K562 (cell line): ENCODE measurements around the gene PHB1. TPM values are rescaled to one million over a fixed set of nuclear protein-coding genes. Genes with fewer than 3 reads are reported as not detected.
A peak's percentile ranks its signal among the peaks of the same experiment; 100 is the strongest.

Experiments
- ATAC-seq: fragments of 200-7000 bp; cut with Tn5 transposase; 3 replicates; pipeline ENCODE4 v1.9.1; 2020; ENCODE audit warnings: moderate library complexity
- BruUV-seq: library from RNA; stranded (reverse); fragments of 400-500 nt; replicated peaks from 2 replicates; lab custom pipeline; 2021; lab: Mats Ljungman, UMichigan
- CTCF ChIA-PET: fragments of 300-600 bp; formaldehyde crosslinking; extraction: SDS; loops from one replicate; lab custom pipeline; 2021; ENCODE audit warnings: low intra/inter-chr PET ratio; lab: Yijun Ruan, JAX
- POLR2A ChIA-PET: fragments of 300-600, 350-650 bp; sonication (Branson Sonifier 250); formaldehyde crosslinking; extraction: SDS; loops from one replicate; lab custom pipeline; 2021; ENCODE audit warnings: antibody characterized with exemption, inconsistent platforms; lab: Yijun Ruan, JAX
- DNase-seq, 4 experiments: peaks; one replicate each; pipeline versions ENCODE4 v3.0.0 to v3.0.0-alpha.2; 2011 to 2018; ENCODE audit warnings: low spot score in 3 of 4, mixed read lengths in 3 of 4; ENCODE audit errors: extremely low read depth in 1 of 4
- FAIRE-seq: peaks from 2 replicates; lab custom pipeline; 2011; peaks lifted over from hg19 to GRCh38; lab: Jason Lieb, UNC
- H2AFZ ChIP-seq: 2 replicates; pipeline ENCODE4 v1.6.0; 2011; ENCODE audit warnings: low read depth, low read length, control low read depth, inconsistent platforms
- H3K27ac ChIP-seq: fragments of 200-600 bp; 3 replicates; pipeline ENCODE4 v1.8.0; 2011; ENCODE audit warnings: low read depth, mild to moderate bottlenecking, control low read depth, inconsistent platforms, low read length, moderate library complexity, mixed read lengths; ENCODE audit errors: extremely low read depth
- H3K27me3 ChIP-seq, 2 experiments: fragments of 300-600 bp in 1 of 2; 2 replicates in 1 of 2; 3 replicates in 1 of 2; pipeline versions ENCODE4 v1.6.0 to v1.8.0; 2011; ENCODE audit warnings: inconsistent platforms in 2 of 2, low read length in 2 of 2, mild to moderate bottlenecking in 1 of 2, mixed read lengths in 1 of 2, moderate library complexity in 1 of 2; ENCODE audit not compliant: control insufficient read depth in 2 of 2, insufficient read depth in 2 of 2
- H3K36me3 ChIP-seq: fragments of 300-600 bp; 3 replicates; pipeline ENCODE4 v1.8.0; 2011; ENCODE audit warnings: mild to moderate bottlenecking, low read length, inconsistent platforms; ENCODE audit not compliant: control insufficient read depth, insufficient read depth
- H3K4me1 ChIP-seq, 2 experiments: fragments of 200-600 bp in 1 of 2; replicated peaks in 1 of 2; 2 replicates in 1 of 2; 3 replicates in 1 of 2; pipeline versions ENCODE4 v1.5.1 to v1.8.0; 2011; ENCODE audit warnings: inconsistent platforms in 2 of 2, low read length in 2 of 2, mild to moderate bottlenecking in 1 of 2, mixed read lengths in 1 of 2, moderate library complexity in 1 of 2; ENCODE audit not compliant: control insufficient read depth in 2 of 2, insufficient read depth in 2 of 2
- H3K4me2 ChIP-seq: 2 replicates; pipeline ENCODE4 v1.6.1; 2011; ENCODE audit warnings: low read length, control low read depth, inconsistent platforms, mixed read lengths; ENCODE audit not compliant: insufficient read depth
- H3K4me3 ChIP-seq: fragments of 200-600 bp; sonication (generic), shearing (Covaris generic); 2 replicates; pipeline ENCODE4 v1.5.1; 2016; ENCODE audit warnings: control low read depth, inconsistent platforms
- H3K79me2 ChIP-seq: fragments of 200-600 bp; 3 replicates; pipeline ENCODE4 v1.8.0; 2011; ENCODE audit warnings: low read length, inconsistent platforms; ENCODE audit not compliant: control insufficient read depth, insufficient read depth
- H3K9ac ChIP-seq, 2 experiments: 2 replicates each; pipeline versions ENCODE4 v1.6.0 to v1.6.1; 2011; ENCODE audit warnings: low read depth in 2 of 2, low read length in 2 of 2, control low read depth in 1 of 2, inconsistent platforms in 1 of 2, mild to moderate bottlenecking in 1 of 2, mixed read lengths in 1 of 2; ENCODE audit not compliant: insufficient read depth in 1 of 2
- H3K9me1 ChIP-seq: one replicate; pipeline ENCODE4 v1.6.0; 2011; ENCODE audit warnings: inconsistent platforms, mild to moderate bottlenecking, low read length, moderate library complexity; ENCODE audit not compliant: control insufficient read depth, insufficient read depth
- H3K9me3 ChIP-seq: replicated peaks from 2 replicates; pipeline ENCODE4 v1.5.1; 2011; ENCODE audit warnings: low read depth, low read length, inconsistent platforms; ENCODE audit not compliant: control insufficient read depth, insufficient read depth
- H4K20me1 ChIP-seq: replicated peaks from 2 replicates; pipeline ENCODE4 v1.6.1; 2011; ENCODE audit warnings: low read length, inconsistent platforms, mixed read lengths; ENCODE audit not compliant: control insufficient read depth, insufficient read depth
- MBD1 ChIP-seq: fragments of 250-450 bp; sonication (Bioruptor Pico); IDR thresholded peaks from 2 replicates; pipeline ENCODE4 v1.8.0; 2022; ENCODE audit warnings: inconsistent platforms
- PHTF2 ChIP-seq: fragments of 250-450 bp; sonication (Bioruptor Pico); IDR thresholded peaks from 2 replicates; pipeline ENCODE4 v1.5.0; 2021; ENCODE audit warnings: mild to moderate bottlenecking
- ZBTB7A ChIP-seq: IDR thresholded peaks from 2 replicates; pipeline ENCODE4 v1.6.1; 2011; ENCODE audit warnings: low read depth, mild to moderate bottlenecking, low read length, moderate library complexity, borderline replicate concordance; ENCODE audit not compliant: control insufficient read depth
- ZNF280A ChIP-seq: fragments of 450-650 bp; IDR thresholded peaks from 2 replicates; pipeline ENCODE4 v1.6.1; 2018; ENCODE audit warnings: mild to moderate bottlenecking, low read depth; ENCODE audit not compliant: partially characterized antibody
- WGBS: fragments of 100-300 bp; shearing (Covaris generic); methylation state at CpG from one replicate; pipeline ENCODE4 v1.1.6; 2016; ENCODE audit warnings: low coverage, mixed read lengths; ENCODE audit not compliant: insufficient coverage; ENCODE audit errors: missing lambda C conversion rate; 5-methylcytosine and 5-hydroxymethylcytosine counted together
- in situ Hi-C: fragments of 300-500 bp; cut with MboI; formaldehyde crosslinking; loops from 4 replicates; pipeline ENCODE4 v1.15.0; 2018; ENCODE audit warnings: inconsistent platforms, mixed read lengths
- intact Hi-C: fragments of 100-400 bp; cut with micrococcal nuclease; formaldehyde crosslinking; loops from 2 replicates; pipeline ENCODE4 v1.14.2; 2022
- polyA plus RNA-seq, 8 experiments: library from polyadenylated mRNA; depleted of rRNA in 4 of 8; stranded (reverse) in 5 of 8; unstranded in 3 of 8; fragments of >200 nt; fragmentation: Nextera tagmentation in 2 of 8; fragmentation: Illumina TruSeq in 1 of 8; extraction: Ambion mirVana in 2 of 8; extraction: Trizol in 1 of 8; gene quantifications; 2 replicates each; pipeline versions ENCODE4 v1.2.1 to v1.2.3, GENCODE V29; 2011 to 2014; ENCODE audit warnings: inconsistent platforms in 1 of 8, missing spikeins in 1 of 8
- total RNA-seq, 7 experiments: library from RNA; depleted of rRNA in 6 of 7; stranded (reverse); fragments of >200 nt in 6 of 7; fragmentation: Illumina TruSeq in 2 of 7; extraction: Trizol in 2 of 7; gene quantifications; 2 replicates each; pipeline versions ENCODE4 v1.2.1 to v1.2.3, GENCODE V29; 2011 to 2021; ENCODE audit warnings: low replicate concordance in 1 of 7

Gene PHB1
- total and polyA plus RNA-seq, 9 of the 15 experiments (the other 6 are each of a cell fraction or from before 2014, with no cell fraction given) = 191 to 818 (median 349) TPM

DNA sequence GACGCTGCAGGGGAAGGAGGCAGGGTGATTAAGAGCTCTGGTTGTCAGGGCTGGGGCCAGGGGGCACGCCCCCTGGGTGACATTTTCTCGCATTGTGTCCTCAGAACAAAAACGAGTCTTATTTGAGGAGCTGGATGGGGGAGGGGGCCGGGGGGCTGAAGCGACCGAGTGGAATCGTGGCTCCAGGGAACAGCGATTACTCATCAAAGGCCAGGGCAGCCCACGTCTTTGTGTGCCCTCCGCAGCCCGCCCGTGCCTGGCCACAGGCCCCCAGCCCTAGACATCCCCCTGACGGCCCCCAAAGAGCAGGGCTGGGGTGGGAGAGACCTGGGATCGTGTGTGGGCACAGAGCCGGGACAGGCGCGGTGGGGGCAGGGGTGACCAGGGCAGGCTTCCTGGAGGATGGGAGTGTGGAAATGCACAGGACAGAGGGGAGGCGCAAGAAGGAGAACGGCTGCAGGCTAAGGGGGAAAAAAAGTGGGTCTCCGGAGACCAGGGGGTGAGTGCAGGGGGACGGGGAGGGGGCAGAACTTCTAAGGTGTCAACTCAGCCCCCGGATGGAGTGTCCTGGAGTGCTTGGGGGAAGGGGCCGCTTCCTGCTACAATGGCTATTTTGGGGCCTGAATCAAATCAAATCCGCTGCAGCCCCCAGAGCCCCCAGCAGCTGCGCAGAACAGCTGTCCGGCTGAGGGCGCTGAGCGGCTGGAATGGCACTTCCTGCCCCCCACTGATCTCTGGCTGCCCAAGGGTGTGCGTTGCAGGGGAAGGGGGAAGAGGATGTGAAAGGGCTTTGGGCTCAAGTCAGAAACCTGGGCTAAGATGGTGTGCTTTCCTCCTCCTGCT lies 24.0 kb upstream of the PHB1 start:
- ChIA-PET POLR2A (interaction anchor here (0.6 to 0.9 kb wide), 4 partner anchors 14 to 666 kb away, joined by 3 read pairs; no protein-coding TSS in a partner anchor), CTCF (interaction anchor here (1.1 kb wide), 1 partner anchor 110 kb away, joined by 3 read pairs; no protein-coding TSS in a partner anchor)
- DNase-seq (no peak), FAIRE-seq (no peak), ATAC-seq (no peak)
- no peaks in the 10 kb centered on the region for H3K9me1 ChIP-seq
- intact Hi-C loops = no loop called here
- no TSS peak for BruUV-seq
- H3K36me3 ChIP-seq = no peaks in the 10 kb centered on the region
- H3K27ac ChIP-seq = no peak overlapping the region
- no peak overlapping the region for H3K9ac ChIP-seq
- peaks cover 7% of the 10 kb centered on the region for H4K20me1 ChIP-seq
- no peak overlapping the region for H3K4me3 ChIP-seq
- 3% methylated on average over 13 of the region's 30 CpGs for WGBS
- H2AFZ ChIP-seq = no peak overlapping the region
- H3K27me3 ChIP-seq = peaks cover 22 to 53% of the 10 kb centered on the region in 2 experiments; a peak in 4 of 5 replicates
- TF ChIP-seq ZBTB7A (0 out of 2 replicates have a peak, but pooled peaks have one; percentile 43), PHTF2 (no peak), MBD1 (no peak), ZNF280A (no peak)
- no peak overlapping the region for H3K4me2 ChIP-seq
- no peaks in the 10 kb centered on the region for H3K9me3 ChIP-seq
- in situ Hi-C loops = loop anchor here (5.0 kb wide), 1 partner anchor 114 kb away; no protein-coding TSS in a partner anchor
- no peaks in the 10 kb centered on the region for H3K79me2 ChIP-seq
- H3K4me1 ChIP-seq = peaks cover 0 to 5% of the 10 kb centered on the region in 2 experiments; a peak in 3 of 5 replicates
